ENCODE results near the gene RAD1.

Gene RAD1

DNA sequence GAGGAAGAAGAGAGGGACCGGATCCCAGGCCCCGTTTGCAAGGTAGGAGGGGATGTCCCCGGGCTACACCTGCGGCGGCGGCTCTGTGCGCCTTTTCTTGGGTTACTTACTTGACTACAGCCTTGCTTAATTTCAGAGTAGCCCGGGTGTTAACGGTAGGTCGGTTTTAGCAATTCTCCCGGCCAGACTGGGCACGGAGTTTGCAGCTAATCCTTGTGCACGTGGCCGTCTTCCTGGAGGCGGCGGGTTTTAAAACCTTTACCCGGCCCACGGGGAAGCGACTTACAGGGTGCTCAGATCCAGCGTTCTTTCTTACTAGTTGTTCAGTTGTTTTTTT is 520 bp upstream of the RAD1 start:
- no peak for DNase-seq

DNA sequence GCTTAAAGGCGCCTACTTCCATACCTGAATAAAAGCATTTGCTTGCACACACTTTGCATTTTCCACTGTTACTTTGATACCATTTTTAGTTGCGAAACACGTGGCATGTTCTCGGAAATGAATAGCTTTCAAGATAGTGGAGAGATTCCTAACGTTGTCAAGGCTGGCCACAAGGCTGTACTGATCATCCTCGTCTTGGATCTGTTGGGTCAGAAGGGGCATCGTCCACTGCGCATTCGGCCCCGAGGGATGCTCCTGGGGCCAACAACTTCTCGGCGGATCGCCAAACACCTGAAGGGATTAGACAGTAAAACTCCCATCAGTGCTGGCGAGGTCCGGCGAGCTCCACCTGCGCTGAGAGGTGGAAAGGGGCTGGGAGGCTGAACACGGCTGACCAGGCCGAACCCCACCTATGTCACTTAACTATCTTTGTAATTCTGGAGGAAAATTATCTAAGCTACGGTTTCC is 599 bp downstream of the RAD1 start:
- DNase-seq, result peak in 1 of 5 donors; percentile 33

DNA sequence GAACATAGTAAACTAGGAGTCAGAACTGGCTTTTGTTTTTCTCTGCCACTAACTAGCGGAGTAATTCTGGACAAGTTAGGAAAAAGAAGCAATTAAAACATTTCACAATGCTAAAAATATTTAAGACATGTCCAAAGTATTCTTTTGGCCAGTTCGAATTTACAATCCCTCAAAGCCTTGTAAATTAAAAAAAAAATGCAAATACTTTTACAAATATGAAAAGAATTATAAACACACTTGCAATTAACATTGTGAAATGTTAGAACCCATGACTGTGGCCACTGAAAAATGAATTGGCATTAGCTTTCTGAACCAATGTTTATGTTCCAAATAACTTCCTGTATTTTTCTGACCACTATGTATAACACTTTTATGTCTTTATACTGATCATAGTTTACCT is 2.2 kb downstream of the RAD1 start:
- no peak for DNase-seq

DNA sequence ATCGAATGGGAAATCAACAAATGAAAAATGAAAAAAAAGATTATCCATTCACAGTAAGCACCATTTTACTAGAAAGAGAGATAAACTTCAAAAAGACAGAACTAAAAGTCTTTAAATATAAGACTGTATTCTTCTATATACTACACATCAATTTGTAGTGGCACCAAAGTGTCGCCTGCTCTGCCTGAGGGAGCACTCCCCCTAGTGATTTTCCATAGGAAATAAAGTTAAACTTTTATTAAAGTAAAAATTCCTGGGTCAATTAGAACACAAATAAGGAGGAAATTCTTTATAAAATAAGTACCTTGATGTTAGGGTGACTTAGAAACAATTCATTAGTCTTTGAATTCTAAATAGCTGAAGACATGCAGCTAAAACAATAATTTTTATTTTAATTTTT is 9.7 kb downstream of the RAD1 start:
- DNase-seq, result no peak

DNA sequence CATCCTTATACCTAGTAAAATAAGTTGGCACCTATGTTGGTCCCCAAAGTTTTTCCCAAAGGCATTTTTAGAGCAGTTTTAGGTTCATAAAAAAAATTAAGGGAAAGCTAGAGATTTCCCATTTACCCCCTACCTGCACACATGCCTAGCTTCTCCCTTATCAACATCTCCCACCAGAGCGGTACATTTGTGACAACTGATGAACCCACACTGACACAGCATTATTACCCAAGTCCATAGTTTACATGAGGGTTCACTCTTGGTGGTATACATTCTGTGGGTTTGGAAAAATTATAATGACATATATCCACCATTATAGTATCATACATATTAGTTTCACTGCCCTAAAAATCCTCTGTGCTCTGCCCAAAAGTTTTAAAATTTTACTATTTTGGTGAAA is 12.0 kb downstream of the RAD1 start:
- DNase-seq, result no peak

DNA sequence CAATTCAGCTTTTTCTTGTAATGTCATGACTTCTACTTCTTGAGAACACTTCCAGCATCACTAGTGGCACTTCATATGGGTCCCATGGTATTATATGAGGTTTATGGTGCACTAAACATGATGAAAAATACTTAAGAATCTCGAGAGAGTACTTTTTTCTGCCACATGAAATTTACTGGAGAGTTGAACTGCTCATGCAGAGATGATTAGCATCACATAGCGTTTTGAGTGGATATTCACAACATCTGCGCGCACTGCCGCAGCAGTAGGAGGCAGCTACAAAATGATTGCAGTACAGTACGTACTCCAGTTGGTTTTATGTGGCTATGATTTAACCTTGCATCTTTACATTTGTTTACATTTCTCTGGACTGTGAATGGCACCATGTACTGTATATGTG is 14.7 kb downstream of the RAD1 start:
- DNase-seq, result no peak

DNA sequence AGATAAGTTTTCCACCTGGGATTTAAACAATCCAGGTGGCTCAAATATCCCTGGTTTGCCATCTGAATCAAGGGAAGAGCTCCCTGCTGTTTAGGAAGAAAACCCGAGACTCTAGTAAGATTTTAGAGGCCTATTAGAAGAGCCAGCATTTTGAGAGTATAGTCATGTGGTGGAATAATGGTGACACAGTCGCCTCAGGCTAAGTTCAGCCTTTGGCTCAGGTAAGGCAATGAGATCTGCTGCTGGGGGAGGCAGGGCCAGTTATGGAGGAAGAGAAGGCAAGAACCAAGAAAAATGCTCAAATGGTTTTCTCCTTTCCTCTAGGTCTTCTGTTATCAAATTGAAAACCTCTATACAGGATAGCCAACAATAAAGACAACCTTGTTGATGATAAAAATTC is 16.2 kb downstream of the RAD1 start:
- DNase-seq, result no peak

DNA sequence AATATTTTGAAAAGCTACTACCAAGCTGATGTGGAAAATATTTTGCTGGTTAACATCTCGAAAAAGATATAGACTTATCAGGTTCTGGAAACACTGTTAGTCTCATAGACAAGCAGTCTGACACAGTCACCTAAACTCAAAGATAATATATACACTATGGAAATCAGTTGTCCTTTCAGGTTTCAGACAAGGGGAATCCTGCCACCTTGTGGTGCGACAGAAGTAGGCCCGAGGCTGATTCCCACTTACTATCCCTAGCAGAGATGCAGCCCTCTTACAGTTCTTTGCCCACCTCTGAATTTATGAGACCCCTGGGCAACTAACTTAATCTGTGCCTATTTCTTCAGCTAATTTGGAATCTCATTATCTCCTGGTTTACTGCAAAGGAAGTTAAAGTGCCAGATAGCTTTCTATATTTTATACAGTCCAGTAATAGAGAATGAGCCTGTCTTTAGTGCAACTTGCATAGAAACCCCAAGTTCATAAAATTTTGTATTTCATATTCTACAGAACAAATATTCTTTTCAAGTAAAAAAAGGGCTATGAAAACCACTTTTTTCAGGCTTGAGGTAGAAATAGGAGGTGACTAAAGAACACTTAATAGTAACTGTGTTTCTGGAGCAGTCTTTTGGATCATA is 16.9 kb downstream of the RAD1 start:
- peak; percentile 21 to 57 (median 47) for DNase-seq

DNA sequence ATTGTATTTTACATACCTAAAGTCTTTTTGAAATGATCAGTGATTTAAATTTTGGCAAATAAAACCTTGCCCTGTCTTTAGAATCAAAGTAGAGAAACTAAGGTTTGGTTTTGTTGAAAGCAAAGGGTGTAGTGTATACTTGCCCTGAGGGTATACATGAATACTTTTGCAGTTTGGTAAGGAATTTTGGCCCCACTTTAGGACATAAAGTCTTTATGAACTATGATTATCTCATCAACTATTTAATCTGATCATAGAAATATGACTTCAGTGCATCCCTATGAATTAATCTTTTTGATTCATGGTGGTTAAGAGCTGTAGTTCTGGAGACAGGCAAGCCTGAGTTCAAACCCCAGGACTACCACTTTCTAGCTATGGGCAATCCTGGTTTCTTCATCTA is 17.7 kb downstream of the RAD1 start:
- DNase-seq, result no peak

DNA sequence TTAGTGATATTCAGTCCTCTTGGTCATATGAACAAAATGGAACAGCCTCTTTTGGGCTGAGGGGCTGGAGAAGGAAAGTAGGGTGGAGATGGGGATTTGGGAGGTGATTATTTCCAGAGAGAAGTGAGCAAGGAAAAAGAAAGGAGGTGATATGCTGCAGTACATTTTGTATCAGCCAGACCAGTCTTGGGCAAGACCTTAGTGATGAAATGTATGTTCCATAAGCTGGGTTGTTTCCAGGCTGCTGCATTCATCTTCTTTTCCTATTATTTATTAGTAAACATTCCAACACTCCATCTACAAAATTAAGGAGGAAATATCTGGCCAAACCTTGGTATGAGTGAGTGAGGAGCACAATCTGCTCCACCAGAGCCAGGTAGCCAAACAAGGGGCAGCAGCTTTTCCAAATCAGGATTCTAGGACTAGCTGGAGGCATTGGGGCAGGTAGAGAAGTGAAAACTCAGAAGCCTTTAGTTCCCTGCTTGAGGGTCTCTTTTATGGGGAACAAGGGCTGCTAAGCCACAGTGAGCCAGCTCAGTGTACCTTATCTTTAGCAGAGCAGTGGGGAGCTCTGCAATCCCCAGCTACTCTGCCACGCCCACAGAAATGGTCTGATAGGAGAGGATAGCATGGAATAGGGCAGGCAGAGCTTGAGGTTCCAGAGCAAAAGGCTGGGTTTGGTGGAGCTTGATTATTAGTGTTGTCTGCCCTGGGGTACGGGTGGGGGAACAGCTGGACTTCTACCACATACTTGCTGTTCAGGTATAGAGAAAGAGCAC is 19.5 kb downstream of the RAD1 start:
- no peak for DNase-seq

DNA sequence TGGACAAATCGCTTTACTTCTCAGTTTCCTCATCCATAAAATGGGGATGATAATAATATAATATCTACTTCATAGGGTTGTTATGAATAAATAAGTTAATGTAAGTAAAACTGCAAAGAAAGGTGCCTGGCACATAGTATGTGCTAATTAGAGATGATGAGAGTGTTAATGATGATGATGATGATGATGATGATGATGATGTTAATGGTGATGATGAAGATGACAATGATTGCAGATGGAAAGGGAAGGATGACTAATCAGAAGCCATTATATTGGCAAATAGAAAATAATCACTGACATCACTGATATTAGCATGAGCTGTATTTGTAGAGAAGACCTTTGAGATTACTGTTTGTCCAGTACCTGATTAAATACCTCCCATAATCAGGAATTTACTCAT is 20.6 kb downstream of the RAD1 start:
- DNase-seq, result no peak

DNA sequence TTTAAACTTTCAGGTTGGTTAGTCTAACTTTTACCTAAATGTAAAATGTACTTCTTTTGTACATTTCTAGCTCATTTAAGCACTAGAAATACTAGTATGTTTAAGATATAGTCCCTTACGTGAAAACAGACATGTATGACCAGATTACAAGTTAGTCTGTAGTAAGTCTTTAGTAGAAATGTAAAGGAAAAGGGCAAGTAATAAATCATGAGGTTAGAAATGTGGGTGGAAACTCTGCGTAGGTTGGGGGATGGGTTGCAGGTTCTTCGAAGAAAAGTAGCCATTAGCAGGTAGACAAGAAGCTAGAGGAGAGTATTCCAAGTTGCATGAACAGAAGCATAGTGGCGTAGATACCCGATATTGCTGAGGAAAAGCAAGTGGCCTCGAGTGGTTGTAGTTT is 22.9 kb downstream of the RAD1 start:
- DNase-seq, result no peak

DNA sequence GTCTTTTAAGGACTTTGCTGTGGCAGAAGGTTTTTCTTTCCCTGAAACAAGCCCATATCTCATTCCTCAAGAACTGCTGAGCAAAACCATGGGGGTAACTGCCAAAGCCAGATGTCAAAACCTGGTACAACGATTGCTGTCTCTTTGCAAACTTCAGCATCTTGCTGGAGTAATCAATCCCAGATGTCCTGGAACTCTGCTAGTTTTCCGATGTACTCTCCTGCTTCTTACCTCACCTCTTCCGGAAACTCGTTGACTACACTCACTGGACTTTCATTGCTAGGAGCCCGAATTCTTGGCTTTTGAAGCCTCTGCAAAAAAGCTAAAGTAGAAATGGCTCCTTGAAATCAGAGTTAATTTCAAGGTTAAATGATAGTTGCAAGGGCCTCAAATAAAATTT is 23.3 kb downstream of the RAD1 start:
- DNase-seq, result no peak

DNA sequence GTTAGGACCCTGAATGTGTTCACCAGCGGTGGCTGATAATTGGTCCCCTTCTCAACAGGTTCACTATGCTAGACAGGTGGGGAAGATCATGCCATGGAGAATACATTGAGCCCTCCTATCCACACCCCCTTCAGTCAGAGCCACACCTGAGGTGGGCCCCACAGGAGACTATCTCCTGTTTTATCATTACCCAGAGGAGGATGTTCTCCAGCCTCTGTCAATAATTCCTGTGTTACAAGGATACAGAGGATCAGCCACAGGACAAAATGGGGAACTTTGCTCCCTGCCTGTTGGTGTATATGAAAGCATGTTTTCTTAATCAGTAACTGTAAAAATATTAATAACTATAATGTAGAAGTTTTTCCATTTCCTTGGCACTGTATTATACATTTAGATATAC is 25.9 kb downstream of the RAD1 start:
- DNase-seq, result no peak

DNA sequence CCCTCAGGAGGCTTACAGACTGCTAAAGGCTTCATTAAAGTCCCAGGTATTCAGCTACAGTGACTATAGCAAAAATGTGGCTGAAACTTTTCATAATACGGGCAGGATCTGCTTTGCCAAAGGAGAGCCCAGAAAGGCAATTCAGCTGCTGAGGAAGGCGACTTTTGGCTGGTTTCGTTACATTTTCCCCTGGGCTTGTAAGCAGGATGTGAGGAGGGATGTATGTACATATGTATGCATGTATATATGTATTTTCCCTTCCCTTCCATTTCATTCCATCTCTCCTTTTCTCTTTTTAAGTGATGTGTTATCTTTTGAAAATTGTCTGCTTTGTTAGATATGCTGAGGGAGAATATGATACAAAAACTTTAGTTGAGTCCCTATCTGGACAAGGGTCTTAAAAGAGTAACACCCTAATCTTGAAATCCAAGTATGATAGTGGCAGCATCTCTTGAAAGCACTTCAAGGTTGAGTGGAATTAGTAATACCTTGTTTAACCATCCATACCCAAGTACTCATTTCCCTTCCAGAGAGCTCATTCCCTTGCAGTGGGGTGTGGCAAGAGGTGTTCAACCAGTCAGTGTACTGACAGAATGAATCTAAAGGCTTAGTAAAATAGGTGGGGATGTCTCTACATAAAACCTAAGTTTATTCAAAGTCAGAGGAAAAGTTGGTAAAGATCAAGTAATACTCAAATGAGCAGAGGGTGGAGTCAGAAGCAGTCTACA is 28.7 kb downstream of the RAD1 start:
- DNase-seq, result no peak

DNA sequence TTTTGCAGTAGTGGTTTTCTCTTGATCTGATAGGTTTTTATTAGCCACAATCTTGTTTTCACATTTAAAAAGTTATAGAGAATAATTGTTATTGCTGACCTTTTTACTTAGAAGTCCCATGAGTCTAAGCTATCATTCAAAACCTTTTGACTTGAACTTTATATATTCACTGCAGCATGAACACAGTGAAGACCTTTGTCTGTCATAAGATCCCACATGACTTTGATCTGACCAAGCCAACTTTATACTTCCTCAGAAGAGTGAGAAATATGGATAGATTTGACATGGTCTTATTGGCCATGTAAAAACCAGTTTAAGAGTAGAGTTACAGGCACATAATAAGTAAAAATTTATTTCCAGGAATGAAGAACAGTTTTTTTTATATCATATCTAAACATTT is 34.1 kb downstream of the RAD1 start:
- DNase-seq, result no peak

DNA sequence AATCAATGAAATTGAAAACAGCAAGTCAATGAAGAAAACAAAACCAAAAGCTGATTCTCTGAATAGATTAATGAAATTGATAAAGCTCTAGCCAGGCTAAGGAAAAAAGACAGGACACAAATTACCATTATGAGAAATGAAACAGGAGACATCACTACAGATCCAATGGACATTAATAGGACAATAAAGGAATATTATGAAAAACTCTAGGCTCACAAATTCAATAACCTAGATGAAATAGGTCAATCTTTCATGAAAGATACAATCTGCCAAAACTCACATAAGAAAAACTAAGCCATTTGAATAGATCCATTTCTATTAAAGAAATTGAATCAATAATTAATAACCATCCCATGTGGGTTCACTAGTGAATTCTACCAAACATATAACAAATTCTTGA is 39.0 kb downstream of the RAD1 start:
- DNase-seq, result no peak

DNA sequence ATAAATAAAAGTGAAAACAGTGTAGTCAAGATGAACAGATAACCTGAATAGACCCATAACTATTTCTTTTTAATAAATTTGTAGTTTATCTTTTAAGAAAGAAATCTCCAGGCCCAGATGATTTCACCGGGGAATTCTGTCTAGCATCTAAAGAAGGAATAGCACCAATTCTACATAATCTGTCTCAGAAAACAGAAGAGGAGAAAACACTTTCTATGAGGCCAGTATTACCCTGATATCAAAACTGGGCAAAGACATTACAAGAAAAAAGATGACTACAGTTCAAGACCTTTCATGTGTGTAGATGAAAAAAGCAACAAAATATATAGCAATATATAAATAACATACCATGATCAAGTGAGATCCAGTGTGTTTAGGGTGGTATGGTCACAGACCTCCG is 44.9 kb downstream of the RAD1 start:
- no peak for DNase-seq

DNA sequence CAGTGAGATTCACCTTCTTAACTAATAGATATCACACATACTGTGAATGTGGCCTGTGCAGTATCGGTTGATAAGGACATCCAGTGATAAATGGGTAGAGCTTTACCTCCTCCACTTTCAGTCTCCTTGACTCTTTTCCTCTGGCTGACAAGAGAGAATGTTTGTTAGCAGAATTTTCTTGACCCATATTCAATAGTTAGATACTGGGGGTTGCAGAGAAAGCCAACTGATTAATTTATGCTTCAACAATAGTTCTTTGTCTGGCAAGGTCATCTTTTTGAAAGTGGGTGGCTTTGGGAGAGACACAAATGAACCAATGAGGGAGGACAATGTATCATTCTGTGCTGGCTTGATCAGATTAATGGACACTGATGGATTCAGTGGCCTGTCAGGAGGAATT is 46.0 kb downstream of the RAD1 start:
- DNase-seq, result no peak

DNA sequence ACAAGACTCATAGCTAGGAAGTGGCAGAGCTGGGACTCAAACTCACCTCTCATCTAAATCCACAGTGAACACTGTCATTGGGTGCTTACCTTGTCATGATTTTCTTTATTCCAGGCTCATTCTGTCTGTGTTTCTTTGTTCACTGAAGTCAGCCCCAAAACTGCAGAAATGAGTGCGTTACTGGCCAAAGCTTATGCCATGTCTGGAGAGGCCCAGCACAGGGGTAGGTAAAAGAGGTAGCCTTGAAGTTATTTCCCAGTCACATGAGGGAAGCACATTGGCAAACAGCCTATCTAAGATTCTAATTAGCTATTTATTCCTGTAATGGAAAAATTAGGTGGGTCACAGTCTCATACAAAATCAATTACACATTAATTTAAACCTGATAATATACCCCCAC is 46.5 kb downstream of the RAD1 start:
- DNase-seq, result no peak

DNA sequence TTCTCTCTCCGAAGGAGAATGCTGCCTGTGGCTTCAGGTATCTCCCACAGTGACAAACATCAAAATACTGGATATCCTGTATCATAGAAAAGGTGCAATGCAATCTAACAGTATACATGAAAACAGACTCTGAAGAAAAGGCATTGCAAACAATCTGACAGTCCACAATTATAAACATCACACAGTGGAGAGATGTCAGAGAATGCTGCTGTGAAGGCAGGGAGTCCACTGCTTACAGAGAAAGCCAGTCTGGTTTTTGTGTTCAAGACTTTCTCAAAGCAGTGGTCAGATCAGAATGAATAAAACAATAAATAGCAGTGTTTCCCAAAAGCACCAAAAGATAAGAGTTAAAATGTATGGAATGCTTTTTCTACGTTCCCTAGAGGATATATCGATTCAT is 47.6 kb downstream of the RAD1 start:
- DNase-seq, result no peak

DNA sequence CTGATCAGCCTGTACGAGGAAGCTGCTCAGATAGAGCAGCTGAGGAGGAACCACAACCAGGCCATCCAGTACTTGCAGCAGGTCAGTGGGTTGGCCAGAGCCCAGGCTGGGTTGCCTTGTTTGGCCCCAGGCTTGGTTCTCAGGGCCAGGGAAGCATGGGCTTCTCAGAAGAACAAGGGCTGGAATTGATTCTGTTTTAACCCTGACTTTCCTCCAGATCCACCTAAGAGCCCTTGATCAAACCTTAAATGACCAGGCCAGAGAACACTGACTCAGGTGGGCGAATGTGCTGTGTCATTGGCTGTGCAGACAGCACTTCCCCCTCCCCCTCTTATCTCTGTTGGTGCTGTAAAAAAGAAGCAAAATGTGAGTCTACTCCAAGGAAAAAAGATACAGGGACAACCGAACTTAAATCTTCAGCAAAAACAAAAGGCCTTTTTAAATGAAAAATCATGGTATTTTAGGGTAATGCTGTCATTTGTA is 48.3 kb downstream of the RAD1 start:
- DNase-seq, result no peak

DNA sequence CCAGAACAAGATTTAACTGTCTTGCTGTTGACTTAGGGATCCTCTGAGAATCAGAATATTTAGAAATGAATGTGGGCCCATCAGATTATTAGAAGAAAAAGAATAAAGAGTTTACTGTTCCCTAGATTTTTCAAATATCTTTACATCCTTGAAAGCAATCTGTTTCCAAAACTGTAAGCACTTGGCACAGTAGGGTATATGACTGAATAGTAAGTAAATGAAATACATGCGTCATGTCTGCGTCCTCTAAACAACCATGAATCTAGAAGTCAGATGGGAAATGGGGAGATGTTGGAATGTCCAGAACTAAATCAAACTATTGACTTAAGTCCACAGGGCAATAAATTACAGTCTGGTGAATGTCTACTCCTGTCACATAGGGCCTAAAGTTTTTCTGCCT is 50.2 kb downstream of the RAD1 start:
- no peak for DNase-seq

DNA sequence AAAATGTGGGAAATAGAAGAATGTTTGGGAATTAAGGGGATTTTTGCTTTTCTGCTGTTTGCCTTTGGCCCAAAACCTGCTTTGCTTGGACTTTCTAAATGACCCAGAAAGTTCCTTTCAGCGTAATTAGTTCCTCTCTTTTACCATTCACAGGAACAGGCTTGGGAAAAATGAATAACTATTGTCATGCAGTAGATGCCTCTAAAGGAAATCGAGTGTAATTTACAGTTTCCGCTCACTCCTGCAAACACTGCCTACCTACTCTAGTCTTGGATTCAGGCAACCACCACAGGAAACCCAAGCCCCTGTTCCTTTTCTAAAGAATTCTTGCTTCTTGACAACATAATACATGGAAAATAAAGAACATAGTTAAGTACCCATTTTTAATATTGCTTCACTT is 51.4 kb downstream of the RAD1 start:
- no peak for DNase-seq

All from T-helper 1 cell (primary cell).